Chondrocyte (in vitro differentiated cells): ENCODE measurements around the gene MMP7. TPM values are rescaled to one million over a fixed set of nuclear protein-coding genes. Genes with fewer than 3 reads are reported as not detected.

Source experiments
- DNase-seq: peaks from one replicate; pipeline ENCODE4 v3.0.0; 2021; ENCODE audit warnings: mixed read lengths, low spot score
- H3K27ac Mint-ChIP-seq: one replicate; pipeline ENCODE4 v1.8.0; 2021; ENCODE audit warnings: mild to moderate bottlenecking, moderate library complexity, mixed read lengths; ENCODE audit not compliant: unreplicated experiment
- H3K27me3 Mint-ChIP-seq: 2 replicates; pipeline ENCODE4 v1.8.0; 2021; ENCODE audit warnings: low read depth, mixed read lengths
- H3K36me3 Mint-ChIP-seq: 2 replicates; pipeline ENCODE4 v1.8.0; 2021; ENCODE audit warnings: low read depth, mixed read lengths
- H3K4me1 Mint-ChIP-seq: 2 replicates; pipeline ENCODE4 v1.8.0; 2021; ENCODE audit warnings: low read depth, mild to moderate bottlenecking, mixed read lengths
- H3K4me3 Mint-ChIP-seq: one replicate; pipeline ENCODE4 v1.8.0; 2021; ENCODE audit warnings: mild to moderate bottlenecking, moderate library complexity, mixed read lengths; ENCODE audit not compliant: unreplicated experiment
- H3K9me3 Mint-ChIP-seq: 2 replicates; pipeline ENCODE4 v1.8.0; 2021; ENCODE audit warnings: low read depth, mixed read lengths
- CTCF ChIP-seq: fragments of 200-600 bp; sonication (generic); IDR thresholded peaks from 2 replicates; pipeline ENCODE4 v1.5.0; 2021; ENCODE audit warnings: antibody characterized with exemption, mild to moderate bottlenecking, moderate library complexity
- total RNA-seq: library from RNA; stranded (reverse); gene quantifications from 3 replicates; pipeline ENCODE4 v1.2.1, GENCODE V29; 2021

The MMP7 gene
- total RNA-seq, 1 donor from 2014 or later: 0.50 TPM

- no peak overlapping the region for H3K4me3 Mint-ChIP-seq
- no peak overlapping the region for H3K27ac Mint-ChIP-seq
- peaks cover 12% of the 10 kb centered on the region for H3K9me3 Mint-ChIP-seq
- H3K27me3 Mint-ChIP-seq: no peaks in the 10 kb centered on the region
- no peaks in the 10 kb centered on the region for H3K4me1 Mint-ChIP-seq
- peaks cover 3% of the 10 kb centered on the region for H3K36me3 Mint-ChIP-seq
- DNase-seq: no peak
- TF ChIP-seq CTCF: no peak
Measured at GRCh38 chr11:102573851-102574250, 43.3 kb upstream of the MMP7 start.

GRCh38 chr11:102572554-102573220, 42.1 kb upstream of the MMP7 start:
- Mint-ChIP-seq H3K9me3 (peaks cover 12% of the 10 kb centered on the region), H3K4me1 (no peaks in the 10 kb centered on the region), H3K4me3 (no peak overlapping the region), H3K36me3 (peaks cover 3% of the 10 kb centered on the region), H3K27me3 (no peaks in the 10 kb centered on the region), H3K27ac (no peak overlapping the region)
- no peak for DNase-seq
- no peak for TF ChIP-seq CTCF

- peaks cover 5% of the 10 kb centered on the region for H3K36me3 Mint-ChIP-seq
- TF ChIP-seq CTCF: no peak
- peaks cover 17% of the 10 kb centered on the region for H3K9me3 Mint-ChIP-seq
- H3K27me3 Mint-ChIP-seq: no peaks in the 10 kb centered on the region
- peaks cover 4% of the 10 kb centered on the region for H3K4me1 Mint-ChIP-seq
- DNase-seq: no peak
- H3K4me3 Mint-ChIP-seq: no peak overlapping the region
- no peak overlapping the region for H3K27ac Mint-ChIP-seq
Measured at GRCh38 chr11:102568851-102569250, 38.3 kb upstream of the MMP7 start.

GRCh38 chr11:102566112-102566511, 35.6 kb upstream of the MMP7 start:
- TF ChIP-seq CTCF: no peak
- Mint-ChIP-seq H3K4me3 (no peak overlapping the region), H3K27ac (no peak overlapping the region), H3K4me1 (peaks cover 29% of the 10 kb centered on the region), H3K27me3 (no peaks in the 10 kb centered on the region), H3K36me3 (peaks cover 5% of the 10 kb centered on the region), H3K9me3 (peaks cover 10% of the 10 kb centered on the region)
- DNase-seq: no peak

- no peak for DNase-seq
- no peak overlapping the region for H3K27ac Mint-ChIP-seq
Measured at GRCh38 chr11:102564110-102564509, 33.6 kb upstream of the MMP7 start.

More at GRCh38 chr11:102564110-102564509, 33.6 kb upstream of the MMP7 start:
- peaks cover 49% of the 10 kb centered on the region for H3K4me1 Mint-ChIP-seq
- H3K9me3 Mint-ChIP-seq: peaks cover 5% of the 10 kb centered on the region
- TF ChIP-seq CTCF: no peak
- no peak overlapping the region for H3K4me3 Mint-ChIP-seq
- H3K27me3 Mint-ChIP-seq: no peaks in the 10 kb centered on the region
- H3K36me3 Mint-ChIP-seq: peaks cover 2% of the 10 kb centered on the region
